Memory B cell (primary cell): ENCODE measurements around the gene UNC119.

Experiments
- ATAC-seq: fragments of 150-1000 bp; cut with Tn5 transposase; 2 replicates; pipeline ENCODE4 v1.10.0; 2021; ENCODE audit warnings: low read depth, mild to moderate bottlenecking, moderate library complexity
- DNase-seq, 2 donors: peaks; one replicate each; pipeline ENCODE4 v3.0.0; 2022; ENCODE audit warnings: low spot score in 2 of 2
- H3K27ac Mint-ChIP-seq: one replicate; pipeline ENCODE4 v1.8.0; 2022; ENCODE audit warnings: mild to moderate bottlenecking, moderate library complexity, mixed read lengths
- H3K27me3 Mint-ChIP-seq: one replicate; pipeline ENCODE4 v1.8.0; 2022; ENCODE audit warnings: mixed read lengths
- H3K36me3 Mint-ChIP-seq: one replicate; pipeline ENCODE4 v1.8.0; 2022; ENCODE audit warnings: mild to moderate bottlenecking, mixed read lengths
- H3K4me1 Mint-ChIP-seq: one replicate; pipeline ENCODE4 v1.8.0; 2022; ENCODE audit warnings: mixed read lengths
- H3K4me3 Mint-ChIP-seq: one replicate; pipeline ENCODE4 v1.8.0; 2022; ENCODE audit warnings: mild to moderate bottlenecking, moderate library complexity, mixed read lengths
- H3K9me3 Mint-ChIP-seq: one replicate; pipeline ENCODE4 v1.8.0; 2022; ENCODE audit warnings: mixed read lengths

Gene UNC119

DNA sequence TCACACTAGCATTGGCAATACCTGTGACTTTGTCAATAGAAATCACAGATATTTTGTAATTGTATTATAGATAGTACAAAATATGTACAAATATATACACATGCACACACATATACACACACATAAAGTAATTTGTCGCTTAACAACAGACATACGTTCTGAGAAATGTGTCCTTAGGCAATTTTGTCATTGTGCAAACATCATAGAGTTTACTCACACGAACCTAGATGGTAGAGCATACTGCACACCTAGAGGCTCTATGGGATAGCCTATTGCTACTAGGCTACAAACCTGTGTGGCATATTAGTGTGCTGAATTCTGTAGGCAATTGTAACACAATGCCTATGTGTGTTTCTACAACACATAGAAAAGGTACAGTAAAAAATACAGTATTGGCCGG lies 11.0 kb downstream of the UNC119 start:
- Mint-ChIP-seq H3K27me3 (no peaks in the 10 kb centered on the region), H3K36me3 (peaks cover 3% of the 10 kb centered on the region), H3K9me3 (no peaks in the 10 kb centered on the region), H3K27ac (no peak overlapping the region), H3K4me1 (peaks cover 10% of the 10 kb centered on the region), H3K4me3 (no peak overlapping the region)
- no peak for ATAC-seq
- no peak for DNase-seq

DNA sequence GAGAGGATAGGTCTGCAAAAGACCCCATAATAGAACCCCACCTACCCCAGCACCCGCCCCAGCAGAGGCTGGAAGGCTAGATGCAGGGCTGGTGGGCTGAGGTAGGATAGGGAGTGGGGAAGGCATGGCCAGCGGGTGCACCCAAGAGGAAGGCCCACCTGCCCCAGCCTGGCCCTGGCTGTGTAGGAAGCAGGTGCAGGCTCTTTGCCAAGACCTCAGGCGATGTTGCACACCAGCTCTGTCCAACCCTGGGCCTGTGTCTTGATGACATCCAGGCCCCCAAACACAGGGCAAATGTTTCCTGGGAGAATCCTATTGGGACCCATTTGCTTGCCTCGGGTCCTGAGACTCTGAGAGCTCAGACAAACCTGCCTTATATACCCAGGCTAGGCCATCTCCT lies 12.2 kb downstream of the UNC119 start:
- Mint-ChIP-seq H3K9me3 (no peaks in the 10 kb centered on the region), H3K27me3 (no peaks in the 10 kb centered on the region), H3K36me3 (no peaks in the 10 kb centered on the region), H3K4me1 (peaks cover 7% of the 10 kb centered on the region), H3K27ac (peak overlapping the region; percentile 31), H3K4me3 (no peak overlapping the region)
- no peak for ATAC-seq
- DNase-seq, result no peak

DNA sequence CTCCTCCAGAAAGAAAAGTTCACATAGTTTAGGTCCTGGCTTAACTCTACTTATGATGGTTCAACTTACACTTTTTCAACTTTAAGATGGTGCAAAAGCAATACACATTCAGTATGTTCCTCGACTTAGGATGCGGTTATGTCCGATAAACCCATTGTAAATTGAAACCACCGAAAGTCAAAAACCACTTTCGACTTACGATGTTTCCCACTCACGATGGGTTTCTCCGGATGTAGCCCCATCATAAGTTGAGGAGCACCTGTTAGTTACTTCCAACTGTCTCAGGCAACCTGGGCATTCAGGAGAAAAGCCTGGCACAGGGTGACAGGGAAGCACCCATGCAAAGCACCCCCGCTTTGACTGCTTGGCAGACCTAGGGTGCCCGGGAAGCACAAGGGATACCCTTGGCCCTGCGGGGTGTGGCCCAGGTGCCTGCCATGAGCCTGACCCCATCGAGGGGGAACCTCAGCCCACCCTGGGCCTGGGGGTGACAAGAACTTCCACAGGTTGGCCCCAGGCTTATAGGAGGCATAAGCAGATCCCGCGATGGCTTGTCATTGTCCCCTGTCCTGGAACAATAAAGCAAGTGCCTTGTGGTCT lies 14.0 kb downstream of the UNC119 start:
- Mint-ChIP-seq H3K4me1 (peaks cover 3% of the 10 kb centered on the region), H3K27ac (no peak overlapping the region), H3K9me3 (no peaks in the 10 kb centered on the region), H3K4me3 (no peak overlapping the region), H3K27me3 (peaks cover under 1% of the 10 kb centered on the region), H3K36me3 (no peaks in the 10 kb centered on the region)
- DNase-seq (no peak), ATAC-seq (no peak)

DNA sequence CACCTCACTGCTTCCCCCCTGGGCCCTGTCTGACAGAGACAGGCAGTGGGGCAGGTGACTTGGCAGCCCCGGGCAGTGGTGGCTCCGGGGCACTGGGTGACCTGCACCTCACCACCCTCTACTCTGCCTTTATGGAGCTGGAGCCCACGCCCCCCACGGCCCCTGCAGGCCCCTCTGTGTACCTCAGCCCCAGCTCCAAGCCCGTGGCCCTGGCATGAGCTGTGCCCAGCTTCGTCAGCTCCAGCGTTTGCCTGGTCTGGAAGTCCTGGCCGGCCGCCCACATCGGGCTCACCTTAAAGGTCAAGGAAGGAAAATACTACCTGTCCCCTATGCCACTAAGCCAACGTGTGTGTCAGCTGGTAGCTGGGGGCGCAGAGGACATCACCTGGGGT lies 15.2 kb downstream of the UNC119 start:
- Mint-ChIP-seq H3K27ac (no peak overlapping the region), H3K27me3 (peaks cover 1% of the 10 kb centered on the region), H3K9me3 (no peaks in the 10 kb centered on the region), H3K36me3 (no peaks in the 10 kb centered on the region), H3K4me3 (no peak overlapping the region), H3K4me1 (peaks cover 3% of the 10 kb centered on the region)
- ATAC-seq (no peak), DNase-seq (no peak)

DNA sequence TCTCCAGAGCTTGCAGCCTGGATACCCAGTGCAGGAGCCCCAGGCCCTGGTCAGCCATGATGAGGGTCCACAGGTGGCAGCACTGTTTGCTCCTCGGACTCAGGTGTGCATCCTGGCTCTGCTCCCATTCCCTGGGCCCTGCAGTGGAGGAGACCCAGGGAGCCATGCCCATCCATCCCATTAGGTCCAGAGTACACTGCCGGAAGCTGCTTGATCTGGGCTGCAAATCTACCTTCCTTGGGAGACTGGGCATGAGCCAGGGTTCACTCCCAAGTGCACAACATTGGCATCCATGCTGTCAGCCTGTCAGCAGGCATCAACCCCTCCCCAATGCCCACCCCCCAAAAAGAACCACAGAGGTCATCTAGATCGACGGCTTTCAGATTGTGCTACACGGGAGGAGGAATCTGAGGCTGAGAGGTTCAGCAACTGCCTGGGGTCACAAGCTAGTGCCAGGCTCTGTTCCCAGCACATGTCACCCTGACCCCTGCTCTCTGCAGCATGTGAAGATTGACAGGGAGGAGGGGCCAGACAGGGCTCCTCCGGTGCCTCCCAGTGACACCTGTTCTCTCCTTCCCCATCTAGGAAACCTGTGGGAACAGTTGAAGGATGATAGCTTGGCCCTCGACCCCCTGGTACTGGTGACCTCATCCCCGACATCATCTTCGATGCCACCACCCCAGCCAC lies 15.7 kb downstream of the UNC119 start:
- Mint-ChIP-seq H3K27ac (no peak overlapping the region), H3K27me3 (peaks cover 1% of the 10 kb centered on the region), H3K36me3 (no peaks in the 10 kb centered on the region), H3K4me3 (no peak overlapping the region), H3K9me3 (no peaks in the 10 kb centered on the region), H3K4me1 (peaks cover 3% of the 10 kb centered on the region)
- DNase-seq, result no peak
- no peak for ATAC-seq

DNA sequence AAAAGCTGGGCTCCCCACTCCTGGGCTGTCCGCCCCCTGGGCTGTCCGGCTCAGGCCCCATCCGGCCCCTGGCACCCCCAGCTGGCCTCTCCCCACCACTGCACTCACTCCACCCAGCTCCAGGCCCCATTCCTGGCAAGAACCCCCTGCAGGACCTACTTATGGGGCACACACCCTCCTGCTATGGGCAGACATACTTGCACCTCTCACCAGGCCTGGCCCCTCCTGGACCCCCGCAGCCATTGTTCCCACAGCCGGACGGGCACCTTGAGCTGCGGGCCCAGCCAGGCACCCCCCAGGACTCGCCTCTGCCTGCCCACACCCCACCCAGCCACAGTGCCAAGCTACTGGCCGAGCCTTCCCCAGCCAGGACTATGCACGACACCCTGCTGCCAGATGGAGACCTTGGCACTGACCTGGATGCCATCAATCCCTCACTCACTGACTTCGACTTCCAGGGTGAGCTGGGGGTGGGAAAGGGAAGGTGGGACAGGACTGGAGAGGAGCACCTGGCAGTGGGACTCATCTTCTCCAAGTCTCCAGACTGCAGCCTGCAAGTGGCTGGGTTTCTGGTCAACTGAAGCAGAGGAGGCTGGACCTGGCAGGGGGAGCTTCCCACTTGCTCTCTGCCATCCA lies 17.6 kb downstream of the UNC119 start:
- ATAC-seq (no peak), DNase-seq (no peak)
- Mint-ChIP-seq H3K9me3 (no peaks in the 10 kb centered on the region), H3K27ac (no peak overlapping the region), H3K4me1 (no peaks in the 10 kb centered on the region), H3K4me3 (no peak overlapping the region), H3K36me3 (no peaks in the 10 kb centered on the region), H3K27me3 (peaks cover 1% of the 10 kb centered on the region)

DNA sequence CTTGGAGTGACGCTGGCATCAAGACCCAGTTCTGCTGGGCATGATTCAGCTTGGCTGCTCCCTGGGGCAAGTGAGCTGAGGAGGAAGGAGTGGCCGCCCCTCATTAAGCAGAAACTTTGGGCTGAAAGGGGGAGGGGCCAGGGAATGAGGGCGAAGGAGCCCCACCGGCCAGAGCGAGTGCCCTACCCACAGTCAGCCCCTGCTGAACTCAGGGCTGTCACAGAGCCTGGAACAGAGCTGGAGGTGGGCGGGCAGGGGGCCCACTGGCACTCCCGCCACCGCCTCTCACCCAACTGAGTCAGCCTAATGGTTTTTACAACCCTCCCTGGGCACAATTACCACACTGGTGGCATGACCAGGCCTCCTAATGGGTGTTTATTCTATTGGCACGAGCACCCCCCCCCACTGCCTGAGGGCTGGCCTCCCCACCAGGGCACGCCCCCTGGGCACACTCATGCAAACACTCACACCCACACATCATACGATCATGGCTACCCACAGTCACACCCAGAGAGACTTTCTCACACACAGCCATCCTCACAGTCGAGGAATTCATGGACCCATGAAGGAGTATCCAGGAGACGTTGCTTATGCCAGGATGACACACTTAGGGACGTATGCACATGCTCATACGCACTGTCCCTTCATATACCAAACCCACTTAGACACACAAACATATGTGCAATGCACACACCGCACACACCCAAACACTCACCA lies 19.2 kb downstream of the UNC119 start:
- Mint-ChIP-seq H3K9me3 (no peaks in the 10 kb centered on the region), H3K27me3 (peaks cover 1% of the 10 kb centered on the region), H3K36me3 (no peaks in the 10 kb centered on the region), H3K4me3 (no peak overlapping the region), H3K4me1 (no peaks in the 10 kb centered on the region), H3K27ac (no peak overlapping the region)
- ATAC-seq (no peak), DNase-seq (no peak)

DNA sequence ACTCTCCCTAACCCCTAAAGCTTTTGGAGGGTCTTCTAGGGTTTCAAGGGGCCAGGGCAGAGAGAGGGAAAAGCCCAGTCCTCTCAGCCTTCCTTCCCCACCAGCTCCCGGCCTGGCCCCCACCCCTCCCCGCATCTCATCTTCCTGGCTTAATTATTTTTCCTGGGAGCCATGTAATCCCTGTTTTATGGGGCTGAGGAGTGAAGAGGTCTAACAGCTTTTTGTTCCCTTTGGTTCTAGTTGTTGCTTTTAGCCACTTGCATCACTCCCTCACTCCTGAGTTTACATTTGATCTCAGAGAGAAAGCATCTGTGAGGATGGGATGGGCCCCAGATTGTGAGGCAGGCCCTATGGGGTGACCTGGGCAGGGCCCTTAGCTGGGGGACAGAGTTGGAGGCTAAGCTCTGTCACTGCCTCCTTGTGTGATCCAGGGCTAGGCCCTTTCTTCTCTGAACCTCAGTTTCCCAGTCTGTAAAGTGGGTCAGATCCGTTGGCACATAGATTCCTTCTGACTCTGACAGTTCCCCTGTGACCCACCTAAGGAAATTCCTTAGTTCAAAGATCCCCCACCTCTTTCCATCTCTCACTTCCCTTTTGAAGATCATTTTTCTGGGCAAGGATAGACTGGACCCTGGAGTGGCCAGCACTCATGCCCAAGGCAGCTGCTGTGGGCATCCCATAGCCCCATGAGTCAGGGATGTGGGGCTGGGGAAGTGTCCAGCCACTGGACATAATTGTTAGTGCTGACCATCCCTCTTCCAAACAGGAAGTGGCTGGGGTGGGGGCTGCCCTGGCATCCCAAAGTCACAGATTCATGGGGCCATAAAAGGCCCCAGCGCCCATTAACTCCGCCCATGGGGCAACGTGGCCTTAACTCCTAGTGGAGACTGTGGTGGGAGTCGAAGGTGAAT lies 20.1 kb downstream of the UNC119 start:
- Mint-ChIP-seq H3K27ac (no peak overlapping the region), H3K36me3 (no peaks in the 10 kb centered on the region)

DNA sequence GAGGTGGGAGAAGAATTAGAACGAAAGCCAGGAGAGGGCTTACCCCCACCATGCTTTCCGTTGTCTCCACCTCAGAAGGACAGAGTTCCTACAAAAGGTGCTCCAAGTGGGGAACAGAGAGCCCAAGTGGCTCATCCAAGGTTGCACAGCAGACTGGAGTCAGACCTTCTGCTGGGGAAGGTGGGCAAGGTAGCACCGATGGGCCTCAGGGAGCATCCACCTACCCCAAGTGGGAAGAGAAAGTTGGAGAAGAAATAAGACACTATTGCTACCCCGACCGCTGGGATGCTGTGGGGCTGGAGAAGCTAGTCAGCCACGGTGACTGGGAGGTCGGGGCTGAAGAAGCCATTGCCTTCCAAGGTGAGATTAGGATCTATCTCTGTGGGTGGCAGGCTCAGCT lies 21.5 kb downstream of the UNC119 start:
- no peak for DNase-seq
- peaks cover 1% of the 10 kb centered on the region for H3K27me3 Mint-ChIP-seq
- no peak for ATAC-seq
- H3K4me3 Mint-ChIP-seq, result no peak overlapping the region
- no peaks in the 10 kb centered on the region for H3K36me3 Mint-ChIP-seq
- H3K9me3 Mint-ChIP-seq, result no peaks in the 10 kb centered on the region
- H3K27ac Mint-ChIP-seq, result no peak overlapping the region
- no peaks in the 10 kb centered on the region for H3K4me1 Mint-ChIP-seq

More for the DNA sequence above, 20.1 kb downstream of the UNC119 start:
- no peak for DNase-seq
- H3K4me1 Mint-ChIP-seq, result no peaks in the 10 kb centered on the region
- no peak for ATAC-seq
- H3K9me3 Mint-ChIP-seq, result no peaks in the 10 kb centered on the region
- H3K4me3 Mint-ChIP-seq, result no peak overlapping the region
- H3K27me3 Mint-ChIP-seq, result peaks cover 1% of the 10 kb centered on the region

DNA sequence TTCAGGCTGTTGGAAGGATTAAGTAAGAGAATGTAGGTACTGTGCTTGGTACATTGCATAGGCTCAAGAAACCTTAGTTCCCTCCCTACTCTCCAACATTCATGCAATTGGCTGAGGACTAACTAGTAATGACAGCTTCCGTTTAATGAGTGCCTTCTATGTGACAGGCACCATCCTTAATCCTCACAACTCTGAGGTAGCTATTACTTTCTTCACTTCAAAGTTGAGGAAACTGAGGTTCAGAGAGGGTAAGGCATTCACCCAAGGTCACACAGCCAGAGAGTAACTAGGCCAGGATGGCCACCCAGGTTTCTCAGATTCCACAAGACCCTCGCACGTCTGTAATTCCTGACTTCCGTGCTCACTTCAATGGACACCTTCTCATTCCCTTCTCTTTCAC lies 22.2 kb downstream of the UNC119 start:
- no peak overlapping the region for H3K4me3 Mint-ChIP-seq

DNA sequence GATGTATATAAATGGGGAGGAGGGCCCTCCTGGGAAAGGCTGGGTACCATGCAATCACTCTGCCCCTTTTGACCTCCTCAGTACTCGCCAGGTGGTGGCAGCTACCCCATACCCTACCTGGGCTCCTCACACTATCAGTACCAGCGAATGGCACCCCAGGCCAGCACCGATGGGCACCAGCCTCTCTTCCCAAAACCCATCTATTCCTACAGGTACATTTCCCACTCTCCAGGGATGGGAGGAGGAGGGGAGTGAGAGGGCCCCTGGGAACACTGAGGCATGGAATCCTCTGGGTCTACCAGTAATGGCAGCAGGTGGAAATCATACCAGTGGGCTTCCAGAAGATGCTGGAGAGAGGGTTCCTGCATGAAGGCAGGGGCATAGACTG lies 23.4 kb downstream of the UNC119 start:
- H3K4me3 Mint-ChIP-seq, result no peak overlapping the region
- DNase-seq, result no peak
- H3K9me3 Mint-ChIP-seq, result no peaks in the 10 kb centered on the region
- H3K36me3 Mint-ChIP-seq, result no peaks in the 10 kb centered on the region
- H3K4me1 Mint-ChIP-seq, result no peaks in the 10 kb centered on the region
- ATAC-seq, result no peak
- peaks cover 1% of the 10 kb centered on the region for H3K27me3 Mint-ChIP-seq
- H3K27ac Mint-ChIP-seq, result no peak overlapping the region

More for the DNA sequence above, 22.2 kb downstream of the UNC119 start:
- ATAC-seq (no peak), DNase-seq (no peak)
- H3K4me1 Mint-ChIP-seq, result no peaks in the 10 kb centered on the region
- H3K36me3 Mint-ChIP-seq, result no peaks in the 10 kb centered on the region
- peaks cover 1% of the 10 kb centered on the region for H3K27me3 Mint-ChIP-seq
- no peak overlapping the region for H3K27ac Mint-ChIP-seq
- H3K9me3 Mint-ChIP-seq, result no peaks in the 10 kb centered on the region

DNA sequence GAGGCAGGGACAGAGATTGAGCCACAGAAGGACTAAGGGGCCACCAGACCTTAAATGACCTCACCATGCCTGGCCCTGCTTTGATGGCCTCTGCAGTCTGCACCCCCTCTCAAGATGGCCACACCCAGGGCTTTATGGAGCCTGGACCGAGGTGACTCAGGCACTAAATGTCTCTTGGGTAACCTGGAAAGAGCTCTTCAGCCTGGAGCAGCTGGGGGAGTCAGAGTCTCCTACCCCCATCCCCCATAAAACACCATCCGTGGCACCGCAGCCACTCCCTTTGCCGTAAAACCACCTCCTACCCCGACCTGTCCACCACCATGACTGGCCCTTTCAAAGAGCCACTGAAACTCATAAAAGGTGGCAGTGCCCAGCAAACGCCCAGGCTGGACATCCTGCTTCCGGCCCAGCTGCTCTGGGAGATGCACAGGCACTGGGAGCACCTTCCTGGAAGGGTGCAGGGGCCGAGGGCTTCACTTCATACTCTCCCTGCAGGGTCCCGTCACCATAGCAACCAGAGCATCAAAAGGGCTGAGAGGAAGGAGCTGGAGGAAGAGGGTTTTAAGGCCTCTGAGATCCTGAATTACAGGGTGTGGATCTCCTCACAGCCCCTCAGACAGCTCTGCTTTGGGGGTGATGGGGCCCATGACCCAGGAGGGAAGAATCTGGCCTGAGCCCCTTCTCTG lies 24.0 kb downstream of the UNC119 start:
- H3K4me3 Mint-ChIP-seq, result no peak overlapping the region
- no peak overlapping the region for H3K27ac Mint-ChIP-seq
- H3K4me1 Mint-ChIP-seq, result no peaks in the 10 kb centered on the region
- H3K36me3 Mint-ChIP-seq, result no peaks in the 10 kb centered on the region
- H3K27me3 Mint-ChIP-seq, result peaks cover 1% of the 10 kb centered on the region
- no peaks in the 10 kb centered on the region for H3K9me3 Mint-ChIP-seq
- no peak for DNase-seq
- no peak for ATAC-seq

DNA sequence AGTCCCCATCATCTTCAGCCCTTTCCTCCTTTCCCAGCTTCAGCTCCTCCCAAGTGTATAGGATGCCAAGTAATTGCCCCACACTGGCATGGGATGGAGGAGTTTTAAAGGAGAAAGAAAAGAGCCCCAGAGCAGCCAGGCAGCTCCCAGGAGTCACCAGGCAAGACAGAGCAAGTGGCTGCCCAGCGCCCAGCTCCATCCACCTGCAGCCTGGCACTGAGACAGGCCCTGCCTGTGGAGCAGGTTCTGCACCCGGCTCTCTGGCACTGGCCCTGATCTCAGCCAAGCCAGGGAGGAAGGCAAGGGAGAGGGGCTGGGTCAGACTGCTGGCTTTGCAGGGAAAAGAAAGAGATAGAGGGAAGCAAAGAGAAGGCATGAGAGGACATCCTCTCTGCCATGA lies 24.6 kb downstream of the UNC119 start:
- Mint-ChIP-seq H3K27ac (no peak overlapping the region), H3K27me3 (no peaks in the 10 kb centered on the region), H3K36me3 (no peaks in the 10 kb centered on the region), H3K4me1 (no peaks in the 10 kb centered on the region), H3K4me3 (no peak overlapping the region), H3K9me3 (no peaks in the 10 kb centered on the region)
- DNase-seq (no peak), ATAC-seq (no peak)
